Sigmoid colon (tissue), 7 donors: ENCODE measurements around the gene UBE2A. TPM values are rescaled to one million over a fixed set of nuclear protein-coding genes. Genes with fewer than 3 reads are reported as not detected.
A peak's percentile ranks its signal among the peaks of the same experiment; 100 is the strongest.

Experiments used
- DNase-seq: peaks from one replicate; pipeline ENCODE4 v3.0.0-alpha.2; 2019
- H3K27ac ChIP-seq, 4 donors: fragments of 200-600 bp; sonication (generic); one replicate each; pipeline ENCODE4 v1.5.1; 2016 to 2019; ENCODE audit warnings: mild to moderate bottlenecking in 1 of 4
- H3K27me3 ChIP-seq, 3 donors: fragments of 200-600 bp; sonication (generic); one replicate each; pipeline ENCODE4 v1.5.1; 2019; ENCODE audit warnings: mild to moderate bottlenecking in 1 of 3
- H3K36me3 ChIP-seq, 4 donors: fragments of 200-600 bp; sonication (generic); one replicate each; pipeline ENCODE4 v1.5.1; 2016 to 2019
- H3K4me1 ChIP-seq, 4 donors: fragments of 200-600 bp; sonication (generic); one replicate each; pipeline ENCODE4 v1.5.1; 2017 to 2019
- H3K4me3 ChIP-seq, 4 donors: fragments of 200-600 bp; sonication (generic); one replicate each; pipeline ENCODE4 v1.5.1; 2017 to 2019; ENCODE audit warnings: mild to moderate bottlenecking in 2 of 4, moderate library complexity in 1 of 4
- H3K9me3 ChIP-seq, 4 donors: fragments of 200-600 bp in 3 of 4; sonication (generic) in 3 of 4; one replicate each; pipeline versions ENCODE4 v1.5.1 to v1.6.1; 2013 to 2019
- CTCF ChIP-seq, 4 experiments: fragments of 450-650 bp in 3 of 4; fragments of 200-600 bp in 1 of 4; IDR thresholded peaks; one replicate each; pipeline ENCODE4 v1.5.1; 2016 to 2019; ENCODE audit warnings: antibody characterized with exemption in 4 of 4, mild to moderate bottlenecking in 3 of 4, moderate library complexity in 2 of 4
- EP300 ChIP-seq, 4 donors: sonication (generic); formaldehyde crosslinking; IDR thresholded peaks; one replicate each; pipeline ENCODE4 v1.6.1; 2017; ENCODE audit warnings: antibody characterized with exemption in 4 of 4
- POLR2A ChIP-seq, 2 donors: fragments of 450-650 bp; IDR thresholded peaks; one replicate each; pipeline ENCODE4 v1.6.1; 2016; ENCODE audit warnings: antibody characterized with exemption in 2 of 2, mild to moderate bottlenecking in 2 of 2, moderate library complexity in 2 of 2
- POLR2AphosphoS5 ChIP-seq, 4 donors: sonication (generic); formaldehyde crosslinking; IDR thresholded peaks; one replicate each; pipeline ENCODE4 v1.6.1; 2017; ENCODE audit warnings: antibody characterized with exemption in 4 of 4
- WGBS, 2 donors: extraction: QIAGEN DNeasy Blood & Tissue Kit; methylation state at CpG; one replicate each; pipeline ENCODE4 v1.1.7; 2013; 5-methylcytosine and 5-hydroxymethylcytosine counted together
- intact Hi-C: fragments of 100-400 bp; cut with DNase I; formaldehyde crosslinking; loops from one replicate; pipeline ENCODE4 v1.15.1; 2023
- polyA plus RNA-seq, 3 donors: library from polyadenylated mRNA; stranded (reverse); fragments of 200-250 nt; gene quantifications; one replicate each; pipeline ENCODE4 v1.2.3, GENCODE V29; 2013
- total RNA-seq, 4 donors: library from RNA; depleted of rRNA; stranded (reverse); fragments of >200 nt; gene quantifications; one replicate each; pipeline ENCODE4 v1.1.0, GENCODE V29; 2016
- donor health status: healthy with polysubstance abuse.
- donor health status: Bipolar disorder and iron deficiency.
- donor health status: healthy.

The UBE2A gene
- total and polyA plus RNA-seq, 7 donors: 26.7 to 228 (median 51.7) TPM

GRCh38 chrX:119583431-119584059 lies 9.2 kb downstream of the UBE2A start:
- Histone ChIP-seq H3K27ac (no peak overlapping the region), H3K27me3 (no peaks in the 10 kb centered on the region), H3K4me1 (no peaks in the 10 kb centered on the region), H3K9me3 (no peaks in the 10 kb centered on the region), H3K36me3 (peaks cover 0 to 7% (median 0%) of the 10 kb centered on the region in 4 donors), H3K4me3 (no peak overlapping the region)
- DNase-seq: no peak
- TF ChIP-seq CTCF (IDR thresholded peaks at IDR 0.05) (no peak), EP300 (IDR thresholded peaks at IDR 0.05) (no peak), POLR2AphosphoS5 (IDR thresholded peaks at IDR 0.05) (no peak), POLR2A (IDR thresholded peaks at IDR 0.05) (no peak)
- WGBS, 2 donors: 63 to 69% methylated on average over 2 of the region's 2 CpGs
- intact Hi-C loops: no loop called here

- H3K9me3 ChIP-seq: no peaks in the 10 kb centered on the region
- H3K27ac ChIP-seq: no peak overlapping the region
- intact Hi-C loops: no loop called here
- TF ChIP-seq EP300 (IDR thresholded peaks at IDR 0.05) (no peak), POLR2A (IDR thresholded peaks at IDR 0.05) (no peak), CTCF (IDR thresholded peaks at IDR 0.05) (no peak), POLR2AphosphoS5 (IDR thresholded peaks at IDR 0.05) (no peak)
- peaks cover 0 to 26% (median 0%) of the 10 kb centered on the region in 4 donors for H3K36me3 ChIP-seq
- DNase-seq: no peak
- 93 to 96% methylated on average over 5 of the region's 5 CpGs for WGBS, 2 donors
- no peaks in the 10 kb centered on the region for H3K27me3 ChIP-seq
- H3K4me1 ChIP-seq: no peaks in the 10 kb centered on the region
- H3K4me3 ChIP-seq: no peak overlapping the region
Observed at GRCh38 chrX:119589810-119590209, 15.4 kb downstream of the UBE2A start.

- no peaks in the 10 kb centered on the region for H3K27me3 ChIP-seq
- intact Hi-C loops: loop anchor here (10.0 kb wide), 1 partner anchor 252 kb away; the partner anchor contains the start of gene UPF3B
- H3K36me3 ChIP-seq: no peaks in the 10 kb centered on the region
- no peak for DNase-seq
- TF ChIP-seq POLR2AphosphoS5 (IDR thresholded peaks at IDR 0.05) (no peak), EP300 (IDR thresholded peaks at IDR 0.05) (no peak), POLR2A (IDR thresholded peaks at IDR 0.05) (no peak), CTCF (IDR thresholded peaks at IDR 0.05) (no peak)
- H3K9me3 ChIP-seq: no peaks in the 10 kb centered on the region
- peaks cover 0 to 5% (median 0%) of the 10 kb centered on the region in 4 donors for H3K4me1 ChIP-seq
- H3K27ac ChIP-seq: no peak overlapping the region
- WGBS, 2 donors: 80 to 89% methylated on average over 9 of the region's 9 CpGs
- H3K4me3 ChIP-seq: no peak overlapping the region
Observed at GRCh38 chrX:119602701-119603255, 28.4 kb downstream of the UBE2A start.

- no peak for DNase-seq
- no peaks in the 10 kb centered on the region for H3K27me3 ChIP-seq
- intact Hi-C loops: loop anchor here (2.0 to 10.0 kb wide), 4 partner anchors 28 to 250 kb away; partner anchors contain the start of gene UPF3B
- H3K4me1 ChIP-seq: peaks cover 0 to 5% (median 0%) of the 10 kb centered on the region in 4 donors
- peak overlapping the region; percentile 71 to 75 (median 74) for H3K4me3 ChIP-seq
- 8 to 9% methylated on average over 17 of the region's 17 CpGs for WGBS, 2 donors
- H3K9me3 ChIP-seq: no peaks in the 10 kb centered on the region
- no peak for TF ChIP-seq POLR2AphosphoS5 (IDR thresholded peaks at IDR 0.05)
- H3K27ac ChIP-seq: peak overlapping the region; percentile 82 to 94 (median 87)
- H3K36me3 ChIP-seq: no peaks in the 10 kb centered on the region
Observed at GRCh38 chrX:119604766-119605463, 30.6 kb downstream of the UBE2A start.
